ENCODE data around the gene MAN1C1. TPM values are rescaled to one million over a fixed set of nuclear protein-coding genes. Genes with fewer than 3 reads are reported as not detected.
A peak's percentile ranks its signal among the peaks of the same experiment; 100 is the strongest.

Gene MAN1C1
- total RNA-seq, 1 donor from 2014 or later: 6.8 TPM

DNA sequence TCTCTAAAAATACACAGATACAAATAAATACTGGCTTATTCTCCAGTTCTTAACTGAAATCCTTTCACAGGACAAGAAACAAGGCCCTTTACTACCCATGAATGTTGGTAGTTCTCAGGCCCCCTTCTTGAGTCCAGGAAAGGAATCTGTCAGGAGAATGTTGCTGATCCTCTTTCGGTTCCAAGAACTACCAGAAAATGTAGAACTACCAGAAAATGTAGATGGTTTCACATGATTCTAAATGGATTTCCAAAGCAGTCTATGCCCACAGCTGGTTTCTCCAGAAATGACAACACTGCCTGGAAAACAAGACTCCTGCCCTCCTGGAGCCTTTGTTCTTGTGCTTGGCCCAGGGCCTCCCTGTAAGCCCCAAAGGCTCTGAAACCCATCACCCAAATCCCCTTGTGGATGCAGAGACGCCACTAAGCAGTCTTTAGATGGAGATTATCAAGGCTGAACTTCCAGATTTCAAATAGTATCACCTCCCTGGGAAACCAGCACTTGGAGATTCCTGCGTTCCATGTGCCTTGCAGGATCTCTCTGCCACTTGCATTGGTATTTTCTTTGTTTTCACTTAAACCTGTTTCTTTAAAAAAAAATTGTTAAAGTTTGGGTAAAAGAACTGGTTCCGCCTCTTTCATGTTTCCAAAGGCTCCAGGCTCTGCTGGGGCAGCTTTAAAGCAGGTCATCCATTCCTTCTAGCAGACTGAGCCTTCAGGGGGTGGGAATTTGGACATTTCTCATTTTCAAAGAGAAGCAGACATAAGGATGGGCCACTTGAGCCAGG is 53.4 kb downstream of the MAN1C1 start:
- H3K27me3 Mint-ChIP-seq (ENCODE audit: insufficient read depth, low read depth): peaks cover 3% of the 10 kb centered on the region
- H3K79me2 ChIP-seq (ENCODE audit: low read depth): no peaks in the 10 kb centered on the region
- no peak overlapping the region for H3K4me3 Mint-ChIP-seq
- H2AFZ ChIP-seq (replicated peaks): no peak overlapping the region
- no peak overlapping the region for H3K27ac Mint-ChIP-seq
- no peak overlapping the region for H3K4me3 ChIP-seq
- peaks cover 23% of the 10 kb centered on the region for H3F3A ChIP-seq (ENCODE audit: low read depth)
- H3K9me3 Mint-ChIP-seq: no peaks in the 10 kb centered on the region
- H3K36me3 Mint-ChIP-seq: no peaks in the 10 kb centered on the region
- peak; percentile 47 for DNase-seq (ENCODE audit: low spot score)
- H3K27ac ChIP-seq: peak overlapping the region; percentile 21
- H3K9me3 ChIP-seq (ENCODE audit: low read depth): no peaks in the 10 kb centered on the region
- peak overlapping the region; percentile 21 for H3K4me2 ChIP-seq
- no peaks in the 10 kb centered on the region for H4K20me1 ChIP-seq (ENCODE audit: low read depth)
- no peaks in the 10 kb centered on the region for H3K36me3 ChIP-seq
- peaks cover 31% of the 10 kb centered on the region for H3K4me1 ChIP-seq
- TF ChIP-seq CTCF (IDR thresholded peaks at IDR 0.05): no peak
- no peak for TF ChIP-seq EZH2 (IDR thresholded peaks at IDR 0.05)
- TF ChIP-seq EZH2phosphoT487 (IDR thresholded peaks at IDR 0.05): no peak
- no peak overlapping the region for H3K9ac ChIP-seq
- peaks cover 30% of the 10 kb centered on the region for H3K4me1 Mint-ChIP-seq
- H3K27me3 ChIP-seq: no peaks in the 10 kb centered on the region

DNA sequence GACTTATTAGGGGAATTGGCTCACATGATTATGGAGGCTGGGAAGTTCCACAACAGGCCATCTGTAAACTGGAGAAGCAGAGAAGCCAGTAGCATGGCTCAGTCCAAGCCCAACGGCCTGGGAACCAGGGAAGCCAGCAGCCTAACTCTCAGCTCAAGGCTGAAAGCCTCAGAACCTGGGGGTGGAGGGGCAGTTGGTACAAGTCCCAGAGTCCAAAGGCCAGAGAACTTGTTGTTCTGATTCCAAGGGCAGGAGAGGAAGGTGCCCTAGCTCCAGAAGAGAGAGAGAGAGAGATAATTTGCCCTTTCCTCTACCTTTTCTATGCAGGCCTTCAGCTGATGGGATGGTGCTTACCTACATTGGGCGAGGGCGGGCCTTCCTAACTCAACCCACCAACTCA is 55.3 kb downstream of the MAN1C1 start:
- Mint-ChIP-seq H3K27me3 (ENCODE audit: insufficient read depth, low read depth) (peaks cover 3% of the 10 kb centered on the region), H3K36me3 (no peaks in the 10 kb centered on the region), H3K4me3 (no peak overlapping the region), H3K27ac (no peak overlapping the region), H3K9me3 (no peaks in the 10 kb centered on the region), H3K4me1 (peaks cover 22% of the 10 kb centered on the region)
- Histone ChIP-seq H3K4me3 (no peak overlapping the region), H3K36me3 (no peaks in the 10 kb centered on the region), H3F3A (ENCODE audit: low read depth) (peaks cover 11% of the 10 kb centered on the region), H3K27me3 (no peaks in the 10 kb centered on the region), H3K4me1 (peaks cover 26% of the 10 kb centered on the region), H3K27ac (no peak overlapping the region), H3K4me2 (no peak overlapping the region), H3K79me2 (ENCODE audit: low read depth) (no peaks in the 10 kb centered on the region), H3K9me3 (ENCODE audit: low read depth) (no peaks in the 10 kb centered on the region), H3K9ac (no peak overlapping the region), H2AFZ (replicated peaks) (no peak overlapping the region), H4K20me1 (ENCODE audit: low read depth) (no peaks in the 10 kb centered on the region)
- DNase-seq (ENCODE audit: low spot score): no peak
- TF ChIP-seq EZH2 (IDR thresholded peaks at IDR 0.05): no peak
- no peak for TF ChIP-seq CTCF (IDR thresholded peaks at IDR 0.05)
- TF ChIP-seq EZH2phosphoT487 (IDR thresholded peaks at IDR 0.05): no peak

GRCh38 chr1:25672763-25673409 is 56.3 kb downstream of the MAN1C1 start:
- Histone ChIP-seq H3K4me3 (no peak overlapping the region), H2AFZ (replicated peaks) (no peak overlapping the region), H4K20me1 (ENCODE audit: low read depth) (no peaks in the 10 kb centered on the region), H3K79me2 (ENCODE audit: low read depth) (no peaks in the 10 kb centered on the region), H3K27ac (no peak overlapping the region), H3K9ac (no peak overlapping the region), H3K4me2 (no peak overlapping the region), H3K36me3 (no peaks in the 10 kb centered on the region), H3F3A (ENCODE audit: low read depth) (peaks cover 3% of the 10 kb centered on the region), H3K27me3 (no peaks in the 10 kb centered on the region), H3K4me1 (peaks cover 28% of the 10 kb centered on the region), H3K9me3 (ENCODE audit: low read depth) (no peaks in the 10 kb centered on the region)
- Mint-ChIP-seq H3K4me1 (peaks cover 22% of the 10 kb centered on the region), H3K9me3 (no peaks in the 10 kb centered on the region), H3K27ac (no peak overlapping the region), H3K27me3 (ENCODE audit: insufficient read depth, low read depth) (peaks cover 3% of the 10 kb centered on the region), H3K4me3 (no peak overlapping the region), H3K36me3 (no peaks in the 10 kb centered on the region)
- TF ChIP-seq EZH2 (IDR thresholded peaks at IDR 0.05) (no peak), CTCF (IDR thresholded peaks at IDR 0.05) (no peak), EZH2phosphoT487 (IDR thresholded peaks at IDR 0.05) (no peak)
- no peak for DNase-seq (ENCODE audit: low spot score)

All from neural progenitor cell (in vitro differentiated cells).